Activated naive CD4-positive, alpha-beta T cell (primary cell): ENCODE measurements around the gene DLG5.

Experiments
- DNase-seq, 4 experiments: peaks; one replicate each; lab custom pipeline; 2025; lab: John Stamatoyannopoulos, UW

The DLG5 gene

DNA sequence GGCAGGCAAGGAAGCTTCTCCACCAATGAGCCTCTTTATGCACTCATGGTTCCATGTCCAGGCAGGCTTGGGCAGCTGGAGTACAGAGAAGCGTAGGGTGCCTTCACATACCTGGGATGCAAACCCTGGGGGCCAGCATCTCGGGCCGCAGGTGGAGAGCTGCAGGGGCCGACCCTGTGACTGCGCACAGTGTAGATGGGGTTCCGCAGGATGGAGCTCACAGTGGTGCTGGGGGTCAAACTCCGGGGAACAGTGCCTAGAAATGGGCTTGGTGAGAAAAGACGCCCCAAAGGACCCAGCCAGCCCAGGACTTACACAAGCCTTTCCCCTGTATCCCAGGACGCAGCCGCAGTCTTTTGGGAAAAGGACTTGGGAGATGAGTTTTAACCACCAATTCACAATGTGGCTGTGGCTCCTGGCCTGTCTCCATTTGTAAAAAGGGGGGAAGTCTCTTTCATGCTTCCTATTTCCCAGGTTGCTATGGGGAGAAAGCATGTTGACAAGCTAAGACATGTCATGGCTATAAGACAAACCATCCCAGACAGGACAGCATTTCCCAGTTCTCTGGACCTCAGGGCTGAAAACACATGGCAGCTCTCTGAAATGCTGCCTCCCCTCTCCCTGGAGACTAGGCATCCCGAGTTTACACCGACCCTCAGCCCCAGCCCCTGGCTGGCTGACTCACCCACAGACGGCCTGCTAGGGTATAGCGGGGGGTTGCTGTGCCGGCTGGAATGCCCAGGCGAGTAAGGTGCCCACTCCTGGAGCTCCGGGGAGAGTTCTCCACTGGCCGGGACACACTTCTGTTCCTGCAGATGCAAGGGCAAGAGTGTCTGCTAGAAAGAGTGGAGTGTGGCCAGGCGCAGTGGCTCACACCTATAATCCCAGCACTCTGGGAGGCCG, 107.1 kb downstream of the DLG5 start:
- no peak for DNase-seq

DNA sequence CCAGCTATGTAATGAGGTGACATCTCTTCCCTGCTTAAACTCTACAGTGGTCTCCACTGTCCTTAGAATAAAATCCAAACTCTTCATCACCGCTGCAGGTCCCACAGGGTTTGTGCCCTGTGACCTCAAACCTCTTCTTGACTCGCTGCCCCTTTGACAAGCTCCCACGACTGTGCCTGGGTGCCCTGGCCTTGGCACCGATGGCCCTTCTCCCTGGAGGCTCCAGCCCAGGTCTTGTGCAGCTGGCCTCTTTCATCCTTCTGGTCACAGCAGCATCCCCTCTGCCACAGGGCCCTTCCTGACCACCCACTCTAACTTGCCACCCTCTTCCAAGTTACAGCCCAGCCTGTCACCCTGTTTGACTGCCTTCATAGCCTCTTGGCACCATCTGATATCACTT, 108.2 kb downstream of the DLG5 start:
- no peak for DNase-seq

DNA sequence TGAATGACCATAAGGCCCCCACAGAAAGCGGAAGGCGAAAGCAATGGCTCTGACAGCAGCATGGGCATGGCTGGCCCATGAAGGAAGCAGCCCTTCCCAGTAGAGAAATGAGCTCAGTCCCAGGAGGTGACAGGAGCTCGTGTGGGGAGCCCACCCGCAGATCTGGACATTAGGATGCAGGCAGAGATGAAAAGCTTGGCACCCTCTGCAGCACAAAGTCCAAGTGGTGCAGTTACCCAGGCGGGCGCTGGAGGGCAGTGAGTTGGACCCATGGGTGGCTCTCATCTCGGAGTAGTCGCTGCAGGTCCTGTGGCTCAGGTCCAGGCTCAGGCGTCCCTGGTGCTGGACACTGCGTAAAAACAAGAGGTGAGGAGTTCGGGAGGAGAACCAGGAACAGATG, 109.0 kb downstream of the DLG5 start:
- DNase-seq = no peak

DNA sequence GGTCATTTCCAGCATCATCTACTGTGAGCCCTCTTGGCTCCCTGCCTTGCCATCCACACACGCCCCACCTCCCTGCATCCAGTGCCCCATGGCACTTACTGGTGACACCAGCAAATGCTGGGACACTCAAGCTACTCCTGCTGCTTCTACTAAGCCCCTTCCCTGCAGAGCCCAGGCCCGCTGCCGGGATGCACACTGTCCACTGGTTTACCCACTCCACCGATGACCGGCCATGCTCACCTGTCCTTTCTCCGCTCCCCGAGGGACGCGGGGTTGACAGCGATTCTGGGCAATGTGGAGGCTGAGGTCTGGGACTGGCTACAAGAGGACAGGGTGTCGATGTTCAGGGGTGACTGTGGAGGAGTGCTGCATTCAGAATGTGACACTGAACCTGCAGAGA, 110.2 kb downstream of the DLG5 start:
- DNase-seq = no peak

- no peak for DNase-seq
These were observed 113.8 kb downstream of the DLG5 start for GRCh38 chr10:77812741-77813140.

GRCh38 chr10:77811831-77812430, 114.6 kb downstream of the DLG5 start:
- no peak for DNase-seq

DNA sequence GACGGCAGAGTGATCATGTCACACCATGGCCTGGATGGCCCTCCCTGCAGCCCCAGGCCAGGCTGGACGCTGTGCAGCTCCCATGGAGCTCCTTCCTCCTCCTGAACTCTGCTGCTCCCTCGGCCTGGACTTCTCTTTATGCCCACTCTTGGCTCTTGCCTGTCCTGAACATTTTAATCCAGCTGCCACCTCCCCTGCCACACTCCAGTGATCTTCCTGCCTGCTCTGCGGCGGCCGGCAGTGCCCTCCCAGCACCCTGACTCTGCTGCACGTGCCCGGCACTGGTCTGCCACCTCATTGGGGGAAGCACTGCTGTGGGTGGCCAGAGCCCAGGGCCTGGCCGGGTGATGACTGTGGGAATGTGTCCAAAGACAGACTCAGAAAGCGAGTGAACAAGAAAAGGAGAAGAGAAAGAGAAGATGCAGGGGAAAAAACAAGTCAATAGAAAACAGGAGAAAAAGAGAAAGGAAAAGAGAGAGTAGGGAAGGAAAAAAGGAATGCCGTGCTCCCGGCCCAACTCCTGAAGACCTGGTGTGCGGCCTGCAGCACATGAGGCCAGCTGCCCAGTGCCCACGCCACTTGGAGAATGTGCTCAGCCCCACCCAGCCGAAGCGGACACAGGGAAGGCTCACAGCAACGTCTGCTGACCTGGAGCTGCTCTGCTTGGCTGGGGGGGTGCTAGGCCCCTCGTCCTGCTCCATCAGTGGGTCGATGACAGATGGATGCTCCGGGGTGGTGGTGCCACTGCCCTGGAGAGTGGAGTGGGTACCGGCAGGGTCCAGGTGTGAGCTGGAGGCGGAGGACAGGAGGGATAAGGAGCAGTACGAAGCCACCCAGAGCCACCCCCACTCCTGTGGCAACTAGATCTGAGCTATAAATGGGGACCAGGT, 115.9 kb downstream of the DLG5 start:
- DNase-seq = no peak

- DNase-seq = no peak
These were observed 117.2 kb downstream of the DLG5 start for GRCh38 chr10:77809336-77809735.

GRCh38 chr10:77807706-77808105, 118.8 kb downstream of the DLG5 start:
- DNase-seq = no peak

- no peak for DNase-seq
These were observed 119.9 kb downstream of the DLG5 start for GRCh38 chr10:77806511-77807157.

- DNase-seq = no peak
These were observed 120.9 kb downstream of the DLG5 start for GRCh38 chr10:77805676-77806075.

- no peak for DNase-seq
These were observed 122.2 kb downstream of the DLG5 start for GRCh38 chr10:77804371-77804770.

DNA sequence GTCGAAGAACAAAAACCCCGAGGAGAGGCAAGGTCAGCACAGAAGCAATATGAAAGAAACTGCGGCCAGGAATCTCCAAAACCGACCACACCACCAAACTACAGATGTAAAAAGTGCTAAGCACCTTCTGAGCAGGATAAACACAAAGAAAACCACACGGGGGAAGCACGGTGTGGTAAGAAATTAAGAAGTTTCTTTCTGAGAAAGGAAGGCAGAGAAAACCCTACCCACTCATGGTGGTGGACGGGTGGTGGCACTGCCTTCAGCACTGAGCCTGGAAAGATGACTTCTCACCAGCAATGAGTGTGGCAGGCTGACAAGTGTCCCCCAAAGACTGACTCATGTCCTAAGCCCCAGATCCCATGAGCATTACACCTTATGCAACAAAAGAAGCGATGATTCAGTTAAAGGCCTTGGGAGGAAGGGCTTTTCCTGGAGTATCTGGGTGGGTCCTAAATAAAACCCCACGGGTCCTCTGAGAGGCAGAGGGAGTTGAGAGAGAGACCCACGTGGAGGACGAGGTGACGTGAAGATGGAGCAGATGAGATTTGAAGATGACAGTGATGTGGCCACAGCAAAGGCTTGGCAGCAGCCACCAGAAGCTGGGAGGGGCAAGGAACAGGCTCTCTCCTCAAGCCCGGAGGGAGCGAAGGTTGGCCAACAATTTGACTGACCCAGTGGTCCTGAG, 124.9 kb downstream of the DLG5 start:
- no peak for DNase-seq

DNA sequence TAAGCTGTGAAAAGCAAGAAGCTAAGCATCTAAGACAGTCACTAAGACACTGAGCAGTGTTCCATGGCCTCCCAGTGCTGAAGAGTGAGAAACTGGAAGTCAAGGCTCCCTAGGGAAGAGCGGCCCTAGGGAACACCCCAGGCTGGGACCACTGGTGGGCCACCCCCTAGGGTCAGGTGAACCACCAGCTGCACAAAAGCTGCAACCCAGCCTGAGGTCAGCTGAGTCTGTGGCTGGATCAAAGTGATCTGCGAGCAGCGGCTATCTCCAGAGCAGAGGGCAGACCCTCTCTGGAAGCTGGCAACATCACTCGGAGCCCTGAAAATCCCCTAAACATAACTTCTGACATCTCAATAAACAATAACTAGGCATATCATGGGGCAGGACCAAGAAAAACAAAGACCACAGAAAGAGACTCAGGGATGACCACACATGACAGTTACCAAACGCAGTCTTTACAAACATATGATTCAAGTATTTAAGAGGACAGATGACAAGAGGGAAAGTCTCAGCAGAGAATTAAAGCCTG, 125.8 kb downstream of the DLG5 start:
- no peak for DNase-seq

DNA sequence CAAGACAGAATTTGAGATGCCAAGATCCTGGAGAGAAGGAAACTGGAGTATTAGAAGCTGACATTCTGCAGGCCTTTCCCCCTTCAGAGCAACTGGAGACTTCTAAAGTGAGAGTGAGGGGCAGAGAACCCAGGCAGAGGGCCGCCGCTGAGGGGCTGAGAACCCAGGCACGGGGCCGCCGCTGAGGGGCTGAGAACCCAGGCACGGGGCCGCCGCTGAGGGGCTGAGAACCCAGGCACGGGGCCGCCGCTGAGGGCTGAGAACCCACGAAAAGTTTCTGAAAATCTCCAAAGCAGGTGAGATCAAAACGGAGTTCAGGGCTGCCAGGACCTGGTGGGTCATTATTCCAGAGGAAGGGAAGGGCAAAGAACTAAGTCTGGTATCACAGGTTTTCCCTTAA, 126.2 kb downstream of the DLG5 start:
- no peak for DNase-seq

GRCh38 chr10:77799352-77799751, 127.2 kb downstream of the DLG5 start:
- DNase-seq = no peak

DNA sequence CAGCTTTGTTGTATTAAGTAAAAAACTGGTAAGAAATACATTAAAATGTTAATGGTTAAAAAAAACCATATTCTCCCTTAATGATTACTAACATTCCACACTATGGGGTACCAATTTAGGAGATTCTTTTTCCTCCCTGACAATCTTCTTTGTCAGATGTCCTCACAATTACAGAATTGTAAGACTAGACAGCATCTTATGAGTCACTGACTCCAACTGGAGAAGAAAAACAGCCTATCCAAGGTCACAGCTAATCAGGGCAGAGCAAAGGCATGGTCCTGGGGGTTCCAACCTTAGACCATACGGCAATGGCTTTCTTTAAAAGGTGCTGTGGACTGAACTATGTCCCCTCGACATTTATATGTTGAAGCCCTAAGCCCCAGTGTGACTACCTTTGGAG, 127.6 kb downstream of the DLG5 start:
- no peak for DNase-seq

DNA sequence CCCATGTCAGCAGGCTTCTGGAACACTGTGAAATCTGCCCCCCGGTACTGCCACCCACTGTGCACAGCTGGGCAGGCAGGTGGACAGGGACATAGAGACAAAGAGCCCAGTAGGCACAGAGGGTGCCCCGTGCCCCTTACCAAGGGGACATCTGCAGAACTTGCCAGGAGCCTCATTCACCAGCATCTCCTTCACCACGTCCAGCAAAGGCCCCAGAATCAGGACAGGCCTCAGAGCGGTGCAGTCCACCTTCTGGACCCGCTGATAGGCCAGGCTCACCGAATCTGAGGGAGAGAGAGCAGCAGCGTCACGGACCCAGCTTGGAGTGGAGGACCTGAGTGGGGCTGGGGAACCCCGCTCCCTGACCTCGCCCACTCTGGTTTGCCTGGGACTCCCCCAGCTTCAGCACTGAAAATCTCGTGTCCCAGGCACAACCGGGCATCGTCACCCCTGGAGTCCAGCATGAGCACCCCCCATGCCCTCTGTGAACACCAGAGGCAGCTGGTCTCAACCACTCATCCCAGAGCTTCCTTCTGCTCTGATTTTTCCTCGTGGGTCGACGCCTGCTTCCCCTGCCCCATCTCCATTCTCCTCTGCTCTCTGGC, 130.1 kb downstream of the DLG5 start:
- no peak for DNase-seq

GRCh38 chr10:77795426-77796055, 131.0 kb downstream of the DLG5 start:
- DNase-seq = no peak
